Mucosa of gallbladder (tissue), 1 donor: ENCODE data around the gene CD4. TPM values are rescaled to one million over a fixed set of nuclear protein-coding genes. Genes with fewer than 3 reads are reported as not detected.
"Not testable (repeated sequence)": the region's sequence is repeated elsewhere in the genome, so short reads cannot be mapped to it uniquely, and the experiment has no call there.

Source experiments
- DNase-seq: peaks from one replicate; pipeline ENCODE4 v3.0.0-alpha.2; 2020; ENCODE audit warnings: low spot score
- total RNA-seq: library from RNA; stranded (reverse); gene quantifications from one replicate; pipeline ENCODE4 v1.2.1, GENCODE V29; 2021
- donor health status: DM: no; HTN: no; CAD: no.

The CD4 gene
- total RNA-seq, 1 donor from 2014 or later, result 32.1 TPM

DNA sequence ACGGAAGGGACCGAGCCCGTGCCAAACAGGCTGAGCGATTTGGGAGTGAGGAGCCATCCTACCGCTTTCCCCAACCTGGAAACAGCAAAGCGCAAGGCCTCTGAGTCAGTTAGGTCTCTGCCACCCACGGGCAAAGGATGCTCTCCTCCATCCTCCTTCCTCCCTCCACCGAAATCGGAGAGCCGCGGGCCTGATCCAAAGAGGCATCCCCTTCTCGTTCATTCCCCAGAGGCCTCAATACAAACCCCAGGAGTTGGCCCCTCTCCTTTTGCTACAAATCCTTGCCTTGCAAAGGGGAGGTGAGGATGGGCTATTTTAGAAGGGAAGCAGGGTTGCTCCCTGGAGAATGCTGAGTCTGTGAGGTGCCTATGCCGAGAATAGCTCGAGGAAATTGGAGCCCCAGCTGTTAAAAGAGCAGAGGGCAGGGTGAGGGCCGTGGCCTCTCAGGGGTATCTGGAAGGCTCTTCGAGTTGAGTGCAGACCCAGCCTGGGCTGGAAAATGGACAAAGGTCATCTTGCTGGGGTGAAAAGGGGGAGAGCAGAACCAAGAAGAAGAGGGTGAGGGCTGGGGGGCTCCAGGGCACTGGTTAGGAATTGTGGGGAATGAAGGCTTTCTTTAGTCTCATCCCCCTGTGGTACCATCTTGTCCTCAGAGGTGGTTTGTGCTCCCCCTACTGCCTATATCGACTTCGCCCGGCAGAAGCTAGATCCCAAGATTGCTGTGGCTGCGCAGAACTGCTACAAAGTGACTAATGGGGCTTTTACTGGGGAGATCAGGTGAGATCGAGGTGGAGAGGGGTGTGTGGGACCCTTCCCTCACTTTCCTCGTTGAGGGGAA is 79.1 kb downstream of the CD4 start:
- DNase-seq, result no peak

DNA sequence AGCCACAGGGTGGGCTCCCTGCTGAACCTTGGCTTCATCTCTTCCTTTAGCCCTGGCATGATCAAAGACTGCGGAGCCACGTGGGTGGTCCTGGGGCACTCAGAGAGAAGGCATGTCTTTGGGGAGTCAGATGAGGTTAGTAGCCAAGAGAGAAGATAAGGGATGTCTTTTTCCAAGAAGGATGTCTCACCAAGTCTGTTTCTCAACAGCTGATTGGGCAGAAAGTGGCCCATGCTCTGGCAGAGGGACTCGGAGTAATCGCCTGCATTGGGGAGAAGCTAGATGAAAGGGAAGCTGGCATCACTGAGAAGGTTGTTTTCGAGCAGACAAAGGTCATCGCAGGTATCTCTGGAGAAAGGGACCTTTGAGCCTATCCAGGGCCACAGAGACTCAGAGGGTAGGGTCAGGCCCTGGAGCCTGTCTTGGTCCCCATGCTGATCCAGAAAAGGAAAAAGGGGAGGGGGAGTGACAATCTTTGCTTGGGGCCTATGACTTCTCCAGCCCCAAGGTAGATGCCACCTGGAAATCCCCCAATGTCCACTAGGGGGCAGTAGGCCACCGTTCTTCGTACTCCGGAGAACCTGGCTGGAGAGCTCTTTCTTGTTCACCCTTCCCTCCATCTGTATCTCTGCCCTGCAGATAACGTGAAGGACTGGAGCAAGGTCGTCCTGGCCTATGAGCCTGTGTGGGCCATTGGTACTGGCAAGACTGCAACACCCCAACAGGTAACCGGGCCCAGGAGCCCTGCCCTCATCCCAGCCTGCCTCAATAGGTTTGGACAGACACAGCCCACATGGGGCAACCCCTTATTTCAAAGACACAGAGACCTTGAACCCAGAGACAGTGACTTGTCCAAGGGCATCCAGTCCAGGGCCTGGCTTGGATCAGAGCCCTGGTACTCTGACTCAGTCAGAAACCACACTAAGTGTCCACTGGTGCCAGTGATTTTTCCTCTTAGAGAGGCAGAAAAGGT is 80.0 kb downstream of the CD4 start:
- peak; percentile 88 for DNase-seq

DNA sequence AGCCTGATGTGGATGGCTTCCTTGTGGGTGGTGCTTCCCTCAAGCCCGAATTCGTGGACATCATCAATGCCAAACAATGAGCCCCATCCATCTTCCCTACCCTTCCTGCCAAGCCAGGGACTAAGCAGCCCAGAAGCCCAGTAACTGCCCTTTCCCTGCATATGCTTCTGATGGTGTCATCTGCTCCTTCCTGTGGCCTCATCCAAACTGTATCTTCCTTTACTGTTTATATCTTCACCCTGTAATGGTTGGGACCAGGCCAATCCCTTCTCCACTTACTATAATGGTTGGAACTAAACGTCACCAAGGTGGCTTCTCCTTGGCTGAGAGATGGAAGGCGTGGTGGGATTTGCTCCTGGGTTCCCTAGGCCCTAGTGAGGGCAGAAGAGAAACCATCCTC is 81.0 kb downstream of the CD4 start:
- DNase-seq, result not testable (repeated sequence)

Other genes with a start within 250 kb of the CD4 start
- 14.2 TPM for gene IFFO1, start 233.5 kb upstream of the CD4 start, total RNA-seq
- gene NOP2, start 221.2 kb upstream of the CD4 start, total RNA-seq, result 19.2 TPM
- gene CHD4, start 182.1 kb upstream of the CD4 start, total RNA-seq, result 220 TPM
- 15.0 TPM for gene LPAR5, start 153.6 kb upstream of the CD4 start, total RNA-seq
- gene ACRBP, start 142.1 kb upstream of the CD4 start, total RNA-seq, result 9.8 TPM
- gene ING4, start 126.4 kb upstream of the CD4 start, total RNA-seq, result 58.0 TPM
- gene ZNF384, start 100.2 kb upstream of the CD4 start, total RNA-seq, result 60.6 TPM
- gene PIANP, start 88.7 kb upstream of the CD4 start, total RNA-seq, result 5.0 TPM
- 61.4 TPM for gene COPS7A, start 65.5 kb upstream of the CD4 start, total RNA-seq
- 175 TPM for gene MLF2, start 36.4 kb upstream of the CD4 start, total RNA-seq
- gene PTMS, start 23.2 kb upstream of the CD4 start, total RNA-seq, result 293 TPM
- gene LAG3, start 17.0 kb upstream of the CD4 start, total RNA-seq, result 1.4 TPM
- 12.3 TPM for gene GPR162, start 32.3 kb downstream of the CD4 start, total RNA-seq
- 28.1 TPM for gene P3H3, start 38.9 kb downstream of the CD4 start, total RNA-seq
- gene GNB3, start 51.4 kb downstream of the CD4 start, total RNA-seq, result 3.3 TPM
- 2.2 TPM for gene CDCA3, start 61.8 kb downstream of the CD4 start, total RNA-seq
- gene USP5, start 62.6 kb downstream of the CD4 start, total RNA-seq, result 98.4 TPM
- gene TPI1, start 78.0 kb downstream of the CD4 start, total RNA-seq, result 610 TPM
- gene SPSB2, start 83.8 kb downstream of the CD4 start, total RNA-seq, result 33.7 TPM
- gene LRRC23, start 115.3 kb downstream of the CD4 start, total RNA-seq, result 13.1 TPM
- 30.5 TPM for gene ENO2, start 125.1 kb downstream of the CD4 start, total RNA-seq
- 153 TPM for gene ATN1, start 138.4 kb downstream of the CD4 start, total RNA-seq
- gene RNU7-1, start 154.3 kb downstream of the CD4 start, total RNA-seq, result not detected
- gene C12orf57, start 154.5 kb downstream of the CD4 start, total RNA-seq, result 265 TPM
- 66.4 TPM for gene PTPN6, start 161.8 kb downstream of the CD4 start, total RNA-seq
- gene PHB2, start 181.1 kb downstream of the CD4 start, total RNA-seq, result 141 TPM
- gene EMG1, start 181.4 kb downstream of the CD4 start, total RNA-seq, result 31.8 TPM
- 26.6 TPM for gene LPCAT3, start 228.9 kb downstream of the CD4 start, total RNA-seq